GM19193 (cell line): ENCODE measurements around the gene PLXNA4.

Experiments
- POLR2A ChIP-seq: IDR thresholded peaks from 4 replicates; pipeline ENCODE4 v1.6.1; 2011; ENCODE audit not compliant: insufficient read depth, insufficient read length; ENCODE audit errors: extremely low read depth

The PLXNA4 gene

DNA sequence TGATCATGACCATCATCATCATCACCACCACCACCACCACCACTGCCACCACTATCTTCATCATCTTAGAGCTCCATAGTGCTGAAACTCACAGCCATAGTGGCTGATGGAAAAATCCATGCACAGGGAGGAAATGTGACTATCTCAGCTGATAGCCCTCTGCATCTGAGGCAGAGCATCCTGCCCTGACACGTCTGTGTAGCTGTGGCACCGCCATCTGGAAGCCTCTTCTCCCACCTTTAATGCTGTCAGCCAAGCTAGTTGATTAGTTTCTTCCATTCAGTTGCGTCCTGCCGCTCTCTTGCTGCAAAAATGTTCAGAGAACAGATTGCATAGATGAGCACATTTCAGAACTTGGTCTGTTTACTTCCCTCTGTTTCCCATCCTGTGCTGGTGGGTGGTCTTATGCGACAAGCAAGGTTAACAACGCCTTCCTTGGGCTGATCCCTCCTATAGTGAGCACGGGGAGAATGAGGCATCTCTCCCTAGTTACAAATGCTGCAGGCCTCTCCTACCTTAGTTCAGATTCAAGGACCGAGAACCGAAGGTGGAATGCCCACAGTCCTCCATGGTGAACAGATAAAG lies 478.6 kb downstream of the PLXNA4 start:
- TF ChIP-seq POLR2A = no peak

GRCh38 chr7:132095111-132095765 lies 481.0 kb downstream of the PLXNA4 start:
- no peak for TF ChIP-seq POLR2A

DNA sequence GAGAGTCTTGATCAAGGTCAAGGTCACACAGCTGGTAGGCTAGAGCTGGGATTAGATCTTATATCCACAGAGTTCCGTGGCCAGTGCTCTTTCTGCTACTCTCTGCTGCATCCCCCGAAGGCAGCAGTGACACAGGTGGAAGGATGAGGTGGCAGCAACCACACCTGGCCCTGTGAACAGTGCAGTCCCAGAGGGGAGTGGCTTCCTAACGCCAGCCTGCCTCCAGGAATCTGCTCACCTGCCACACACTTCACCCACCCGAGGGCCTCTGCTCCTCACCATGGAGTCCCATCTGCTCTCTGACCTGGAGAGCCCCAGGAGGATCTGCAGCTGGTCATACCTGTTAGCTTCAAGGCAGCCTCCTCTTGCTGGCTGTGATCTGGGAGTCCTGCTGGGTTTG lies 484.2 kb downstream of the PLXNA4 start:
- TF ChIP-seq POLR2A = no peak

GRCh38 chr7:132091706-132092105 lies 484.6 kb downstream of the PLXNA4 start:
- TF ChIP-seq POLR2A = no peak

DNA sequence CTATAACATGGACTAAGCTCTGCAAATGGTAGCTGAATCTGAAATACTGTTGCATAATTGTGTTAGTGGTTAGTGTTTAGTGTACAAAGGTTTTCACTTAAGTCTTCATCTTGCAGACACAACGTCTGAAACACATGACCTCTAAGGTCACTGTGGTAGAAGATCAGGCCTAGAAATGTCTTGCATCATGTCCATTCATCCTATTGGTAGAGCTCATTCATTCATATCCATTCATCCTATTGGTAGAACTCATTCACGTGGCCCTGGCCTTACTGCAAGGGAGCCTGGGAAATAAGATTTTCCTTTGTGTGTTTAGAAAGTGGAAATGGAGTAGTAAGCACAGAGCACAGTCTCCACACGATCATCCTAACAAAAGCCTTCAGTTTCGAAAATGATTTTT lies 485.8 kb downstream of the PLXNA4 start:
- no peak for TF ChIP-seq POLR2A

DNA sequence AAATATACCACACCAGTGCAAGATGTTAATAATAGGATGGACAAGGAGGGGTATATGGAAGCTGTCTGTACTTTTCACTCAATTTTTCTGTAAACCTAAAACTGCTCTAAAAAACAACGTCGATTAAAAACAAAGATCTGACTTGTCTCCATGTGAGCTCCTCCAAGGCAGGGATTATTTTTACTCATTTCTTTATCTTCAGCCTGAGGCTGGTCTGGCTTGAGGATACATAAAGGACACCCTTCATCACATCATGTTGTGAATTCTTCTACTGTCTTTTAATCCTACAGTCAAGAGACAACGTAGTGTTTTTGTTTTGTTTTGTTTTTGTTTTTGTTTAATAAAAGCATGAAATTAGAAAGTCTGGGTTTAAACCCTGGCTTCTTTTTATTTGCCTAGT lies 486.9 kb downstream of the PLXNA4 start:
- TF ChIP-seq POLR2A = no peak

- no peak for TF ChIP-seq POLR2A
Measured at GRCh38 chr7:132087421-132087820, 488.8 kb downstream of the PLXNA4 start.

DNA sequence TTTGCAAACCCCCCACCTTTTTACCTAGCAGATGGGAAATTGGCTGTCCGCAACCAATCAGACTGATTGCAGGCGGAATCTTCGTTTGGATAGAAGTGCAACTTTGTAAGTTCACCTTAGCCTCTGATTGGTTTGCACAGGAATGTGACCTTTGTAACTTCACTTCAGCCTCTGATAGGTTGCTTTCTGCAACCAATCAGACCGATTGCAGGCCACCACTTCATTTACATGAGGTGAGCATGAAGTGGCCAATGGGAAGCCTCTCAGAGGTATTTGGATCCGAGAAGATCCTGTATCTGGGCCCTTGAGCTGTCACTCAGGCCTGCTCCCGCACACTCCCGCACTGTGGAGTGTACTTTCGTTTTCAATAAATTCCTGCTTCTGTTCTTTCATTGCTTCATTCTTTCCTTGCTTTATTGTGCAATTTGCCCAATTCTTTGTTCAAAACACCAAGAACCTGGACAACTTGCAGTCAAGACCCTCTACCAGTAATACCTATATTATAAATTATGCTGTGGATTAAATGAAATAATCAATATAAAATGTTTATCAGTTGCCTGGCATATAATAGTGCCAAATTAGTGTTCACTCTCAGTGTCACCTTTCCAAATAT lies 491.4 kb downstream of the PLXNA4 start:
- no peak for TF ChIP-seq POLR2A

- TF ChIP-seq POLR2A = no peak
Measured at GRCh38 chr7:132083537-132084123, 492.6 kb downstream of the PLXNA4 start.

DNA sequence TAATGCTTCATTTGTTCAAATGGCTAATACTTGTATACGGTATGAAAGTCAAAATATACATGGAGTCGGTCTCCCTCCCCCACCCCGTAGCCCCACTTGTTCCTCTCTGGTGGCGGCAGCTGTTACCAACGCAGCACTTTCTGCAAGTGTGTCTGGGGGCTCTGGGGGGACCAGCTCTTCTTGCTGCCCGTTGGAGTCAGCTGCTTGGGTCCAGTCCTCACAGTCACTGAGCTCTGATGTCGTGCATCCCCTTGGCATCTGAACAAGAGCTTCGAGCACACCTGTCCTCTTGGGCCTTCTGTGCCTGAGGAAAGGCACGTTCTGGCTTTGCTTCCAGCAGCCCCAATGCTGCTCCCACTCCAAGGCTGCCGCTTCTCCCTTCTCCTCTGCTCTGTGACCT lies 493.1 kb downstream of the PLXNA4 start:
- TF ChIP-seq POLR2A = no peak

DNA sequence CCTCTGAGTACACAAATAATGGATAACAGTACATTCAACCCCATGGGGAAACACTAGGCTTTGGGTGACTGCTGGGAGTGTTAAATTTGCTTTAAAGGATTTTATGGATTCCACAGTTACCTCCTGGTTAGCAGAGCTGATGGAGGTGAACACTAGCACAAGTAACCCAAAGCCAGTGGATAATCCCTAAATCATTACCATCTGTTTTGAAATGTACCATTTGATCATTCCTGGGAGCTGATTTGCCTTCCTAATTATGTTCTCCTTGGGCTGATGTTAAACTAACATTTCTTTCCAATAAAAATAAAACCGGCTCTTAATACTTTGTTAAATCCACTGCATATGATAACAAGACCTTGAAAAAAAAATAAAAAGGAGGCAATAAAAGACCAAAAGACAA lies 493.9 kb downstream of the PLXNA4 start:
- no peak for TF ChIP-seq POLR2A

GRCh38 chr7:132081686-132082085 lies 494.6 kb downstream of the PLXNA4 start:
- no peak for TF ChIP-seq POLR2A

GRCh38 chr7:132080967-132081668 lies 495.2 kb downstream of the PLXNA4 start:
- TF ChIP-seq POLR2A = no peak

DNA sequence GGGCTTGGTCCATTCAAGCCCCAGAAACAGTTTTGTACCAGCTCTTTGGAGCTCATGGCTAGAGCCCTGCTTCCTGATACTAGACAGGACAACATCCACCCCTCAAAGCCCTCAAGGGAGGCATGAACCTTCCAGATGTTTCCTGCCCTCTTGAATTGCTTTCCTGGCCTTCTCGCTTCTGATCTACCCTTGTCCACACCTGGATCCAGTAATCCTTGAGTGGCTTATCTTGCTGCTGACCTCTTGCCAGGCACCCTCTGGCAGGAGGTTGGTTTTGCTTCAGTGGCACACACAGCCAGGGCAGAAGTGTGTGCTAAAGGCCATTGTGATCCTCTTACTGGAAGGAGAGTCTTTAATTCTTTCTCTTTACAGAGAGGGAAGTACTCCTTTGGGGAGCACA lies 495.8 kb downstream of the PLXNA4 start:
- no peak for TF ChIP-seq POLR2A
